Keratinocyte (primary cell): ENCODE measurements around the gene DRD2. TPM values are rescaled to one million over a fixed set of nuclear protein-coding genes. Genes with fewer than 3 reads are reported as not detected.
A peak's percentile ranks its signal among the peaks of the same experiment; 100 is the strongest.

Experiments
- DNase-seq: peaks from one replicate; pipeline ENCODE4 v3.0.0-alpha.2; 2011; ENCODE audit warnings: low read depth, missing footprints, low spot score
- FAIRE-seq: peaks from 2 replicates; lab custom pipeline; 2011; peaks lifted over from hg19 to GRCh38; lab: Jason Lieb, UNC
- H2AFZ ChIP-seq: 2 replicates; pipeline ENCODE4 v1.6.0; 2012; ENCODE audit warnings: low read length, control low read depth, inconsistent platforms; ENCODE audit not compliant: control insufficient read depth
- H3K27ac ChIP-seq: 2 replicates; pipeline ENCODE4 v1.5.1; 2011; ENCODE audit warnings: low read length; ENCODE audit not compliant: control insufficient read depth, insufficient read depth
- H3K27me3 ChIP-seq: 3 replicates; pipeline ENCODE4 v1.6.0; 2011; ENCODE audit warnings: low read length; ENCODE audit not compliant: control insufficient read depth, insufficient read depth; ENCODE audit errors: extremely low read depth
- H3K36me3 ChIP-seq, 2 experiments: 2 replicates in 1 of 2; 3 replicates in 1 of 2; pipeline ENCODE4 v1.5.1; 2011; ENCODE audit warnings: low read length in 2 of 2, mild to moderate bottlenecking in 1 of 2; ENCODE audit not compliant: control insufficient read depth in 2 of 2, insufficient read depth in 2 of 2; ENCODE audit errors: extremely low read depth in 1 of 2
- H3K4me1 ChIP-seq: 3 replicates; pipeline ENCODE4 v1.5.1; 2011; ENCODE audit warnings: low read length; ENCODE audit not compliant: control insufficient read depth, insufficient read depth; ENCODE audit errors: extremely low read depth
- H3K4me2 ChIP-seq: 3 replicates; pipeline ENCODE4 v1.6.0; 2011; ENCODE audit warnings: low read depth, low read length; ENCODE audit not compliant: control insufficient read depth, insufficient read depth; ENCODE audit errors: extremely low read depth
- H3K4me3 ChIP-seq, 3 experiments: fragments of 200-600 bp in 1 of 3; sonication (generic) in 1 of 3; 2 replicates in 2 of 3; 3 replicates in 1 of 3; pipeline ENCODE4 v1.5.1; 2011 to 2016; ENCODE audit warnings: low read length in 3 of 3, mild to moderate bottlenecking in 3 of 3, control low read depth in 2 of 3, inconsistent platforms in 1 of 3, low read depth in 1 of 3, mixed read lengths in 1 of 3, mixed run types in 1 of 3, moderate library complexity in 1 of 3; ENCODE audit not compliant: control insufficient read depth in 2 of 3, insufficient read depth in 2 of 3; ENCODE audit errors: extremely low read depth in 1 of 3
- H3K79me2 ChIP-seq: 2 replicates; pipeline ENCODE4 v1.6.0; 2012; ENCODE audit warnings: low read length; ENCODE audit not compliant: control insufficient read depth, insufficient read depth
- H3K9ac ChIP-seq: 3 replicates; pipeline ENCODE4 v1.6.0; 2011; ENCODE audit warnings: low read length; ENCODE audit not compliant: control insufficient read depth, insufficient read depth; ENCODE audit errors: extremely low read depth
- H3K9me1 ChIP-seq: 3 replicates; pipeline ENCODE4 v1.6.0; 2011; ENCODE audit warnings: low read length; ENCODE audit not compliant: control insufficient read depth, insufficient read depth; ENCODE audit errors: extremely low read depth
- H3K9me3 ChIP-seq: 2 replicates; pipeline ENCODE4 v1.5.1; 2012; ENCODE audit warnings: low read depth, low read length; ENCODE audit not compliant: control insufficient read depth
- H4K20me1 ChIP-seq: 3 replicates; pipeline ENCODE4 v1.6.0; 2011; ENCODE audit warnings: low read length; ENCODE audit not compliant: control insufficient read depth, insufficient read depth; ENCODE audit errors: extremely low read depth
- CTCF ChIP-seq, 3 experiments: IDR thresholded peaks in 1 of 3; conservative IDR thresholded peaks in 1 of 3; optimal IDR thresholded peaks in 1 of 3; 2 replicates in 2 of 3; 3 replicates in 1 of 3; pipeline versions ENCODE3 to v1.5.1; 2011; ENCODE audit warnings: low read length in 3 of 3, mild to moderate bottlenecking in 3 of 3, moderate library complexity in 2 of 3, control low read depth in 1 of 3, inconsistent platforms in 1 of 3; ENCODE audit not compliant: insufficient read depth in 2 of 3; ENCODE audit errors: extremely low read depth in 1 of 3
- EZH2 ChIP-seq: IDR thresholded peaks from one replicate; pipeline ENCODE4 v1.6.1; 2012; ENCODE audit warnings: inconsistent platforms, mild to moderate bottlenecking, low read length, moderate library complexity
- dilution Hi-C: fragments of 300-500 bp; cut with MboI; formaldehyde crosslinking; loops from one replicate; pipeline ENCODE4 v1.7.0; 2020; ENCODE audit warnings: low sequenced_read_pairs; ENCODE audit not compliant: extremely low pct_ligation_motif_present
- polyA plus RNA-seq, 5 experiments: library from polyadenylated mRNA; depleted of rRNA in 3 of 5; stranded (reverse) in 3 of 5; stranded (forward) in 1 of 5; unstranded in 1 of 5; fragments of >200 nt; gene quantifications; 1 replicate in 1 of 5; 2 replicates in 3 of 5; 3 replicates in 1 of 5; pipeline versions ENCODE4 v1.2.1 to v1.2.3, GENCODE V29; 2011 to 2012; ENCODE audit warnings: missing spikeins in 2 of 5, low read depth in 1 of 5, low replicate concordance in 1 of 5

Gene DRD2
- polyA plus RNA-seq, 1 donor (not counting 4 experiments of a cell fraction or from before 2014, with no cell fraction given), result 0.26 TPM

- DNase-seq (peak; percentile 38), FAIRE-seq (peak; percentile 77)
- peaks cover 12% of the 10 kb centered on the region for H3K4me1 ChIP-seq
- H3K9ac ChIP-seq, result no peak overlapping the region
- no peak overlapping the region for H2AFZ ChIP-seq
- no peak overlapping the region for H3K4me2 ChIP-seq
- no peaks in the 10 kb centered on the region for H3K9me1 ChIP-seq
- H3K4me3 ChIP-seq, result no peak overlapping the region
- no peak for TF ChIP-seq CTCF (optimal IDR thresholded peaks at IDR 0.05 in 1 of 3, IDR thresholded peaks at IDR 0.05 in 1 of 3, conservative IDR thresholded peaks at IDR 0.05 in 1 of 3; ENCODE audit: extremely low read depth in 1 of 3, insufficient read depth in 2 of 3, low read length in 3 of 3)
- no peaks in the 10 kb centered on the region for H4K20me1 ChIP-seq
- no peaks in the 10 kb centered on the region for H3K36me3 ChIP-seq
- dilution Hi-C loops, result loop anchor here (10.0 kb wide), 1 partner anchor 60 kb away; no protein-coding TSS in a partner anchor
- no peaks in the 10 kb centered on the region for H3K27me3 ChIP-seq
- H3K9me3 ChIP-seq, result no peaks in the 10 kb centered on the region
- H3K27ac ChIP-seq, result no peak overlapping the region
- no peaks in the 10 kb centered on the region for H3K79me2 ChIP-seq
These were observed 39.7 kb upstream of the DRD2 start for GRCh38 chr11:113514856-113515255.

- no peak for DNase-seq
- Histone ChIP-seq H4K20me1 (no peaks in the 10 kb centered on the region), H3K36me3 (no peaks in the 10 kb centered on the region), H3K9me1 (no peaks in the 10 kb centered on the region), H3K9ac (no peak overlapping the region), H3K79me2 (no peaks in the 10 kb centered on the region), H2AFZ (no peak overlapping the region), H3K4me3 (no peak overlapping the region), H3K4me1 (peaks cover 12% of the 10 kb centered on the region), H3K27me3 (no peaks in the 10 kb centered on the region), H3K9me3 (no peaks in the 10 kb centered on the region), H3K4me2 (no peak overlapping the region), H3K27ac (no peak overlapping the region)
- TF ChIP-seq CTCF (optimal IDR thresholded peaks at IDR 0.05 in 1 of 3, IDR thresholded peaks at IDR 0.05 in 1 of 3, conservative IDR thresholded peaks at IDR 0.05 in 1 of 3; ENCODE audit: extremely low read depth in 1 of 3, insufficient read depth in 2 of 3, low read length in 3 of 3) (no peak), EZH2 (no peak)
- FAIRE-seq, result no peak
- dilution Hi-C loops, result no loop called here
These were observed 32.1 kb upstream of the DRD2 start for GRCh38 chr11:113507341-113507740.
